G401 (cell line): ENCODE results near the gene CD36. TPM values are rescaled to one million over a fixed set of nuclear protein-coding genes. Genes with fewer than 3 reads are reported as not detected.

Source experiments
- DNase-seq: peaks from one replicate; pipeline ENCODE4 v3.0.0-alpha.2; 2015; ENCODE audit warnings: low spot score
- in situ Hi-C: cut with HindIII; loops from 2 replicates; pipeline ENCODE4 v1.10.0; 2016; ENCODE audit warnings: low sequenced_read_pairs, mixed read lengths
- total RNA-seq: library from RNA; depleted of rRNA; stranded (reverse); fragments of >200 nt; shearing (Covaris generic); gene quantifications from 2 replicates; pipeline ENCODE4 v1.2.3, GENCODE V29; 2014

CD36 gene
- total RNA-seq, 1 experiment from 2014 or later, result not detected

DNA sequence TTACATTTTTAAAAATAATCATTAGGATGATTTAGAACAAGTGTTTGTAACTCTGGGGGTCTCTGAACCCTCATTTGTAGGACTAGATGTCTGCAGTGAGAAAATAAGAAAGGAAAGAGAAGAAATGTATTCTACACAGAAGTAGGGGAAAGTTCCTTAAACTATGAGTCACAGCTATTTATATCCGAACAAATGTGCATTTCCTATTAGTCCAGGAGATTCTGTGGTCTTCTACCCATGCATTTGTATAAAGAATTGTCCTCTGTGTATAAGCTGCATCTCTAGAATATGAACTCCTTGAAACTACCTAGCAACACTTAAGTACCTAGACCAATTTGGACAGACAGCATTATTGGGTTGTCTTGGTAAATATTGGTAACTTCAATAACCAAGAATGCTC lies 15.9 kb upstream of the CD36 start:
- in situ Hi-C loops, result no loop called here
- no peak for DNase-seq

DNA sequence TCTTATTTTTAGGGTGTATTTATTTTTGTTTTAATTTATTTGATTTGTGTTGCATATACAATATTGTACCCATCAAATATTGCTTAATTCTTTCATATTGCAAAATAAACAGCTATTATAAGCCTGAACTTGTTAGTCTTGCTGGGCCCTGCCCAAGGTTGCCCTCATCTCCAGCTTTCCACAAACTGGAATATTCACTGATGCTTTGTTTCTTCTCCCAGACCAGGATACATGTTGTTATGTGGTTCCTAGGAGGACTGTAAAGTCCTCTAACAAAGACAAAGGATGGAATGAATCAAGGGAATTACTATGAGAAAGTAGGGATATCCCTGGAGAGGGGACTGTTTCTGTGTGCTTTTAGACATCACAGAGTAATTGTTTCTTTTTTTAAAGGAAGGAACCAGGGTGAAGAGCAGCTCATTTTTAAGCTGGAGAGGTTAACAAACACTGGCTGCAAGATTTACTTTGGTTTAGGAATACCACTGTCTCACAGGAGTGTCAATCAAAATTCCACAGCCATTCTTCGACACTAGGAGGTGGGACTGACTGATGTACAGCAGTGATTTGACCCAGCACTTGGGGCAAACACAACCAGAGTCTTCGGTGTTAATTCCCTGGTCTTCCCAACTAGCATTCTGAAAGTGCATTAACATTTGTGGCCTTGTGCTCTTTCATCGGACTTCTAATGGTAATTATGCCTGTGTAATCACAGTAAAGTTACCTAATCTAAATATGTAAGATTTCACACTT lies 14.8 kb upstream of the CD36 start:
- no peak for DNase-seq
- in situ Hi-C loops, result no loop called here

DNA sequence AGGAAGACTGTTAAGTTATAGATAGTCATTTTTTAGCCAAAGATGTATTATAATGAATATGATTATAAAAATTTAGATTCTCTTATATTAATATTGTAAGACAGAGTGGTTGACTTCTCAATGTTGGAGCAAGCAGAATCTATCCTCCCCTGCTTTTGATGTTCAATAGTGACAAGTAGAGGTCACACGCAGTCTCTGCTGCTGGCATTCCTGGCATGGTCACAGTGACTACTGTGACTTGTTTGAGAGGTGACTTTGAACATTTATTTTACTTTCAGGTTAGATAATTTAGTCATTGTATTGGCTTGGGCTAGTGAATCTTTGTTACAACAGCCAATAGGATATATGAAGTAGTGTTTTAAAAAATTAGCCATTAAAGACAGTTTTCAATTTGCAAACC lies 13.7 kb upstream of the CD36 start:
- in situ Hi-C loops, result no loop called here
- no peak for DNase-seq

DNA sequence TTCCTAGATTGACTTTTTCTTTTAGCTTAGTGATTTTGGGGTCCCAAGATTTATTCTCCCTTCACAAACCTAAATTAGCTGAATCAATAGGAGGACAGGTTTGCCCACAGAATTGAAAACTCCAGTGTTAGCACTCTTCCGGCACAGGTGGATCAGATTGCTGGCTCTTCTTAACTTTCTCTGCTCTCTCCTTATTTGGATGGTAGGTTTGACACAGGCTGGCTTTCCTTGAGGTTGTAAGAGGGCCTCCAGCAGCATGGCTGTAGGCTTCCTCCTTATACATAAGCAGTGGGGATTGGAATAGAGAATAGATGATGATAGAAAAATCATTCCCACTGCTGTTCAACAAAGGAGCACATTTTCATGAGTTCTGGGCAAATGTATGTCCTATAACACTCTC lies 9.4 kb upstream of the CD36 start:
- DNase-seq, result no peak
- in situ Hi-C loops, result no loop called here

DNA sequence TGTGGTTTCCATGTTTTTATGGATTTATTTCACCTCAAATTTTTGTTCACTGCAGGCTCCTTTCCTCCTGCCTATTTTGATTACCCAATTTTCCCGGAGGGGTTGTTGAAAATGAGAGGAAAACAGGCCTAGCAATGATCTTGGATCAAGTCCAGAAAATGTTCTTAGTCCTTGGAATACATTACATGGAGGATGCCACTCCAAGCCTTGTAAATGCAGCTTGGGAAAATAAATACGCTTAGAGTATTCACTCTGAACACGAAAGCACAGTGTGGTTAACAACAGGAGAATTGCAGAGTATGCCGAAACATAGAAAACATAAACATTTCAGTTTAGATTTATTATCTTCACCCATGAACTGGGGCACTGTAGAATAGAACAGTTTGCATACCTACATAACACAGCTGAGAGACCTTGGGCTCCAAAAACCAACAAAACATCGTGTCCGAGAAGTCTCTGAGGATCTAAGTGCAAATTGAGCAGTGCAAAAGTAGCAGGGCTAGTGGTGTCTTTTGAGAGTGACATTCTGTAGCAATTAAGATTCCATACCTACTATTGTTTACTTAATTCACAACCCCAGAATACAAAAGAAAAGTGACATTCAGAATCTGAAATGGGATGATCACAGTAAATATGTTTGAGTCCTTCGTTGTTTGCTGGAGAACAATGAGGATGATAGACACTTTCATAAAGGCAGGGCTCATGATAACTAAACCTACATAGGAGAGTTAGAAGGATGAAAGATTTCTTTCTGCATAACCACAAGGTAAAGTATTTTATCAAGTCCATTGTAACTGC lies 7.6 kb upstream of the CD36 start:
- in situ Hi-C loops, result no loop called here
- peak; percentile 19 for DNase-seq

DNA sequence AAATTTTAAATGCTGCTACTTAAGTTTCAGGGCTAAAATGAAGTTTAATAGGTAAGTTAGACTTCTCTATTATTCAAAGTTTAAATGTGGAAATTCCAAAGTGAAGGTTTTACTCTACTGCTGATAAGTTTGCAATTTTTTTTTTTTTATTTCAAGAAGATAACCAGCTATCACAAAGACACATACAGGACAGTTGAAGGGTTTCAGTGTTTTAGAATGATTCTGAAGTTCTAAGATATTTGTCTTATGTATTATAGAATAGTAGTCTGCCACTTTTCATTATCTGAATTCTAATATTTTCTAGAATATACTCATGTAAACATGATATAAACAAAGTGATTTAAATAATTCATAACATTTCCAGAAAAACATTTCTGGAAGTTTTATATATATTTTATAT lies 7.0 kb upstream of the CD36 start:
- in situ Hi-C loops, result no loop called here
- no peak for DNase-seq

DNA sequence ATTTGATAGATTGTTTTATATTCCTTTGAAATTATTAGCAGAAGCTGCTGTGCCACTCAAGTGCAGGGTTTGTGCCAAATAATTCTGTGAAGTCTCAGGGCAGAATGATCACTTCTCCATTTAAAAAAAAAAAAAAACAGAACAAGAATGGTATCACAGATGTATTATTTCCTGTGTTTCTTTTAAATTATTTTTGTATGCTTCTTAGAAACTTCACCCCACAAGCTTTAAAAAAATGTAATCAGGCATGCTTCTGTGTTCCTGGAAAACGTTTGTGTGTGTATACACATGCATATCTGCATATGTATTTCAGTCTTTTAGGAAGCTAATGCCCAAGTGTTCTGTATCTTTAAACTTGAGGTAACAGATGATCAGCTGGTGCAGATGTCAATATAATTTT lies 6.3 kb upstream of the CD36 start:
- DNase-seq, result no peak
- in situ Hi-C loops, result no loop called here

DNA sequence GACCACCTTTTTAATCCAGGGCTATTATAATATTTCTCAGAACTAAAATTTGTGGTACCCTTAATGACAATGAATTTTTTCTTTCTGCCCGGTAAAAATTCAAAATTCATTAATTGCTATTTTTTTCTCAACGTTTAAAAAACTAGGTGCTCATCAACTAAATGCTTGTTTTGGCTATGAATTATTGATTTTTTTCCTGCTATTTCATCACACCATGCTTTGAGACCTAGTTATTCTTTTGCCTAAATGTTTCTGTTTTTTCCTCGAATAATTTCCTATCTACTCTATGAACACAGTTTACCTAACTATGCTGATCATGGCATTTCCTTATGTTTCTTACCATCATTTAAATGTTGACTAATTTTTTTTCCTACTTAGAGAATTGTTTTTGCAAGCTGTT lies 5.6 kb upstream of the CD36 start:
- no peak for DNase-seq
- in situ Hi-C loops, result no loop called here

DNA sequence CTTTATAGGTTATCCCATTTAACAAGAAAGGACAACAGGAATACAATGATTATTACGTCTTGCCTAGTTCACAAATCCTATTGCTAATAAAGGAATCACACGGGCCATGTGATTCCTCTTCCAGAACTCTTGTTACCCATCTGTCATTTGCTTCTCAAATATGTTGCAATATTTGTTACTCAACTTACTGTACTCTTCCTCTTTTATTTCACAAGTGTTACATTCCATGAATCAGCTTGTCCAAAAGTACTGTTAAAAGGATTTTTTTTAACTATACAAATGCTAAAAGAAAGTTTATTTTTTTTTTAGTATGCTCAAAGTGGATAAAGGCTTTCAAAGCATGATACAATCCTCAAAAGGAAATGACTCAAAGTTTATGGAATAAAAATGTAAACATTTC lies 3.9 kb upstream of the CD36 start:
- in situ Hi-C loops, result no loop called here
- DNase-seq, result no peak

DNA sequence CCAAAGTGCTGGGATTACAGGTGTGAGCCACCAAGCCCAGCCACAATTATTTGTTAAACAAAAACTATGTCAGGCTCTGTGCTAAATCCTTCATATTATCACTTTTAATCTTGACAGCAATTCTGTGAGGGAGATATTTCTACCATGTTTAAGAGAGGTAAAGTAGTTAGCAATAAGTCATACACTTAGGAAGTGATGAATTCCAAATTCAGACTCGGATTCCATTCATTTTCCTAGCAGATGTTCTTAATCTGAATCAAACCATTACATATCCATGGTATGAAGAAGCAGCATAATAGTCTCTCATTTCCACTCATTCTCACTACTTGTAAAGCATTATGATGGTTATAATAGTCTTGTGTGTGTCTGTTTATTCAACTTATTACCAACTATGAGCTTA lies 2.9 kb upstream of the CD36 start:
- no peak for DNase-seq
- in situ Hi-C loops, result no loop called here

DNA sequence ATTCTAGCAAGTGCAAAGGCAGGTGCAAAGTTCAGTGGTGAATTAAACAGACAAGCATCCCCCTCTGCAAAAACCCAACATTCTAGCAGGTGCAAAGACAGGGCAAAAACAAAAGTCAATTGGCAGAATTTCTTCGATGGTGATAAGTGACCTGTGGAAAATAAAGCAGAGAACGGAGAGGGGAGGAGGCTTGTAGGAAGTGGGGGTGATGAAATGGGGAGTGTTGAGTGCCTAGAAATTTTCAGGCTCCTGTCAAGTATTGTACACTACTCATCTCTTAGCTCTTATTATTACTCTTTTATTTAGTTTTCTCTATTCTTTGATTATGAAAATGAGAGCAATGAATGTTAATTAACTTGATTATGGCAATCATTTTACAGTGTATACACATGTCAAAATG lies 2.4 kb upstream of the CD36 start:
- no peak for DNase-seq
- in situ Hi-C loops, result no loop called here

DNA sequence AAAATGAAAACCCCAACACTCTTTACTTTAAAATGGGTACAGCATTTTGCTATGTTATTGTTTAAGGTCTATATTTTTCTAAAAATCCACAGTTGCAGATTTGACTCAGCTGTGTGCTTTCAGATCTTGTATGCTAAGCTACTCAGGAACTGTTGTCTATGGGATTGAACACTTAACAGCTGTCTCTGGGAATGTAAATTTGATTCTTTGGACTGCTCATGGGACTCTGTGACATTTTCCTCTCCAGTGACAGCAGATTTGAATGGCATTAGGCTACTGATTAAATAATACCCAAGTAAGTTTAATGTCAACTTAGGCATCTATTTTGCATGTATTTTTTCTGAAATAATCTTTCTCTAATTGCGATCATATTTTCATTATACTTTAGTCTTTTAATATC lies 1.7 kb upstream of the CD36 start:
- in situ Hi-C loops, result no loop called here
- no peak for DNase-seq

DNA sequence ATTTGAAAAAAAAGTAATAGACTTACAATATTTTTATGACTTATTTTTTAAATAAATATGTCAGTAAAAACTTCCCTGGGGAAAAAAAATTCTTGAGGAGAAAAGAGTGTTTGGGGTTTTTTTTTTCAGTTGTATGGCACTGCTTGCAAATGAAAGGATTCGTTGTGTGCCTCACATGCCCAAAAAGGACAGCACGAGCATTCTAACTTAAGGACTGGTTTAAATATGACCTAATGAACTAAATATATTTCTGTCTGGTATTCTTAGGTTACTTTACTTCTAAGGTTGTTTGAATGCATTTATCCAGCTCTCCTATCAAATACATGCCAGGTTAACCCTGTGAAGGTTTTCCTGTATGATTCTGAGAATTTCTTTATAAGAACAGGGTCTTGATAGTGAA lies 988 bp upstream of the CD36 start:
- in situ Hi-C loops, result no loop called here
- DNase-seq, result no peak

DNA sequence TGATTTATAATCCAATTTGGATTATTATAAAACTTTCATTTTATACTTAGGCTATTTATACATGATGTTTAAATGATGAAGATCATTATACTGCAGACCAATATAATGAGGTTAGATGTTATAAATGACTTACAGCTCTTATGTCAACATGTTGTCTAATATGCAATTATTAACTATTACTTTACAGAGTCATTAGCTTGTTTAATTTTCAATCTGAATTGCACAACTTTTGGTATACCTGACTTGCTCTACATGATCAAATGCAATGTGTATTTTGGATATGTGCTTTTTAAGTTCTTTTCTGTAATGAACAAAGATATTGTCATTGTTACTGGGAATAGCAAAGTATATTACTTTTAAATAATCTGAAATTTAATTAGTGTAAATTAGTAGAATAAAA lies 569 bp downstream of the CD36 start:
- in situ Hi-C loops, result no loop called here

DNA sequence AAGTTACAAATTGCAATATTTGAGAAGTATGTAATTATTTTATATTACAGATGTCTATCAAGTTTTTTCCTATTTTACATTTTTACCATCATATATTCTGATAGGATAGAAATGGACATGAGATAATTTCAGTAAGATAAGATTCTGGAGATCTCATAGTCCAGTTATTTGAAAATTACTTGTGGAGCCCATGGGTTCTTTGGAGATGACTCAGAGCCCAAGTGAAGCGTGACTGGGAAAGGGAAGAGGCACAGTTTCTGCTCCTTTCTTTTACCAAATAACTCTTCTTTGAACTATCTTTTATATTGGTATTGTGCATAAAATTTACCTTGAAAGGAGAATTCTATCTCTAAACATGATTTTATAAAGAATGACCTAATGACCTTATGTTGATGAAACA lies 2.4 kb downstream of the CD36 start:
- in situ Hi-C loops, result no loop called here
- DNase-seq, result no peak

More for the DNA sequence above, 569 bp downstream of the CD36 start:
- no peak for DNase-seq

DNA sequence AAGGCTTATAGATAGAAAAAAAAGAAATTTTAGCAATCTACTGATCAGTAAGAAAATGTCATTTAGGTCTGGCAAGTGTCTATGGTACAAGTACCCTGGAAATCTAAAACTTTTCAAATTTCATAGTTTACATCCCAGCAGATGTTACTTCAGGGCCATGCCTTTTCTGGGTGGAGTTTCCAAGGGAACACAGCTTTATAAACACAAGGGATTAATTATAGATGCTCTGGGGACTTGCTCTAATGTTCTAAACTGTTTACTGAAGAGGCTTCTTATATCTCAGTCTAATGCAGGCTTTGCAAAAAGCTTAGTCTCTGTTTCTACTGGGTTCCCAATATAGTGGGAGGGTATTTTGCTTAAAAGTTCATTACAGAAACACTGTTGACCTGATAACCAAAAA lies 3.1 kb downstream of the CD36 start:
- in situ Hi-C loops, result no loop called here
- DNase-seq, result no peak

DNA sequence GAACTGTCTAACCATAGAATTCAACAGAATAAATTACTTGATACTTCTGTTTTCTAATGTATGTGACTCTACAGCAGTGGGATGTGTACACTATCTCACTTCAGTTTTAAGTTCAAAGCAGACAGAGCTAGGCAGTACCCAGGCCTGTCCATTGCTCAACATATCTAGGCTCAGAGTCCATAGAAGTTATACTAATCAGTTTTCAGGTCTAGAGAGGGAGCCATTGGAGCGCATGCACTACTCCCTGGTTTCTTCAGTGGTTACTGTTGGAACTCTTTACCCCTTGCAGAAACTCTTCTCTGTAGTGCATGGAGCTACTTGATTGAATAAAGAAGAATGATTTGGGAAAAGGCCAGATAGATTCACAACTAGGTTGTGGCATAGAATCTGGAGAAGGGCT lies 4.4 kb downstream of the CD36 start:
- in situ Hi-C loops, result no loop called here
- DNase-seq, result no peak

DNA sequence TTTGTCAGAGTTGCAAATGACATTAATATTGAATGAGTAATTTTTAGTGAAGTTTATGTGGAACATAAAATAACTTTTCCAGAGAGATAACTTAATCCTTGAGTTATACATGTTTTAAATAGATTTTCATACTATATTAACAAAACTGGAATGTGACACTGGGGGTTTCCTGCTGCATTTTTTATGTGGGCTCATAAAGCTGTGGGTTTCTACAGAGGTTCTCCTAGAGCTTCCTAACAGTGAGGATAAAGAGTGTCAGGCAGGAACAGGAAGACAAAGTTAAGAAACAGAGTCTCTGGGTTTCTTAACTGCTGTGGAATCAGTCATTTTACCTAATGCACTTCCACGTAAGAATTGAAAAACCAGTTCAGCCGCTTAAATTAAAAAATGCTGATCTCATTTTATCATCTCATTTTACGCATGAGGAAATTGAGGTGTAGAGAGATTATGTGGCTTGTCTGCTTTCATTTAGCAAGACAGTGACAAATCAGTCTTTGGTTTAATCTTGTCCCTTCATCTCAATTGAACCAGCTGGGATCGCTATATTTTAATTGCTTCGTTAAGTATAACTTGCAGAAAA lies 5.0 kb downstream of the CD36 start:
- DNase-seq, result no peak
- in situ Hi-C loops, result no loop called here

DNA sequence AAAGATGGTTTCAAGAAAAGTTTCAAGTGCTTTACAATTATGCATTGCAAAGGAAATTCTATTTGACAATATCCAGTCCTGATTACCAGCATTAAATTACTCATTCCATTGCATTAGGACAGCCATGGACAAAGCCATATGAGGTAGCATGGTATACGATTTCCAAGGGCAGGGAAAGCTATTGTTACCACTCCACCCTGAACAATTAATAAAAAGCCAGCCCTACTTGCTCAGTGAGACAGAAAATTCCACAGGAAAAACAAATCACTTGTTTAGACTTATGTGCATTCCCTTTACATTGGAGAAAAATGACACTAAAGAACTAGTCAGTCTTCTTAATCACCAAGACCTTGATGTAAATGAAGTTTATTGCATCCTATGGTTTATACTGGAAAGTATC lies 5.6 kb downstream of the CD36 start:
- in situ Hi-C loops, result no loop called here
- no peak for DNase-seq

DNA sequence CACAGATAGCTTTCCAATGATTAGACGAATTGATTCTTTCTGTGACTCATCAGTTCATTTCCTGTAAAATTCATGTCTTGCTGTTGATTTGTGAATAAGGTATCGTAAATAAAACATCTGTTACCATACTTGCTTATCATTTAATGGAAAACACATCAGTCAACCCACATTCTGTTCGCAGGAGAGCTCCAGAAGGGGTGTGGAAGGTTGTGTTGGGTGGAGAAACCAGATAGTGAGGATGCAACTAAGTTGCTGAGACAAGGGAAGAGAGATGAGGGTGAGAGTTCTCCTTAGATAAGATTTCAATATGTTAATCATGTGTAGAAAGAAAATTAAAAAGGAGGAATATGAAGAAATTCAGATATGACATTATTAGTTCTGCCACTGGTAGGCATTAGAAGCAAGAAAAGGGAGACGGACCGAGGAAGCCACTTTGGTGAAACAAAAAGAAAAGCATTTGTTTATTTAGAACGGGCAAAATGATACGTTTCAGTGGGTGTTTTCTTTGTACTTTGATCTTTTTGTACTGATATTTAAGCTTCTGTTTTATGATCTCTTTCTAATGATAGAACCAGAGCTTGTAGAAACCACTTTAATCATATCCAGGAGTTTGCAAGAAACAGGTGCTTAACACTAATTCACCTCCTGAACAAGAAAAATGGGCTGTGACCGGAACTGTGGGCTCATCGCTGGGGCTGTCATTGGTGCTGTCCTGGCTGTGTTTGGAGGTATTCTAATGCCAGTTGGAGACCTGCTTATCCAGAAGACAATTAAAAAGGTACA lies 7.8 kb downstream of the CD36 start:
- in situ Hi-C loops, result no loop called here
- no peak for DNase-seq
